Chondrocyte (in vitro differentiated cells): ENCODE measurements around the gene RPGRIP1. TPM values are rescaled to one million over a fixed set of nuclear protein-coding genes. Genes with fewer than 3 reads are reported as not detected.

ENCODE experiments used
- DNase-seq: peaks from one replicate; pipeline ENCODE4 v3.0.0; 2021; ENCODE audit warnings: mixed read lengths, low spot score
- H3K27ac Mint-ChIP-seq: one replicate; pipeline ENCODE4 v1.8.0; 2021; ENCODE audit warnings: mild to moderate bottlenecking, moderate library complexity, mixed read lengths; ENCODE audit not compliant: unreplicated experiment
- H3K27me3 Mint-ChIP-seq: 2 replicates; pipeline ENCODE4 v1.8.0; 2021; ENCODE audit warnings: low read depth, mixed read lengths
- H3K36me3 Mint-ChIP-seq: 2 replicates; pipeline ENCODE4 v1.8.0; 2021; ENCODE audit warnings: low read depth, mixed read lengths
- H3K4me1 Mint-ChIP-seq: 2 replicates; pipeline ENCODE4 v1.8.0; 2021; ENCODE audit warnings: low read depth, mild to moderate bottlenecking, mixed read lengths
- H3K4me3 Mint-ChIP-seq: one replicate; pipeline ENCODE4 v1.8.0; 2021; ENCODE audit warnings: mild to moderate bottlenecking, moderate library complexity, mixed read lengths; ENCODE audit not compliant: unreplicated experiment
- H3K9me3 Mint-ChIP-seq: 2 replicates; pipeline ENCODE4 v1.8.0; 2021; ENCODE audit warnings: low read depth, mixed read lengths
- CTCF ChIP-seq: fragments of 200-600 bp; sonication (generic); IDR thresholded peaks from 2 replicates; pipeline ENCODE4 v1.5.0; 2021; ENCODE audit warnings: antibody characterized with exemption, mild to moderate bottlenecking, moderate library complexity
- total RNA-seq: library from RNA; stranded (reverse); gene quantifications from 3 replicates; pipeline ENCODE4 v1.2.1, GENCODE V29; 2021

RPGRIP1 gene
- total RNA-seq, 1 donor from 2014 or later = not detected

- no peak for DNase-seq
- Mint-ChIP-seq H3K36me3 (peaks cover 27% of the 10 kb centered on the region), H3K4me1 (peaks cover 59% of the 10 kb centered on the region), H3K27me3 (no peaks in the 10 kb centered on the region), H3K9me3 (no peaks in the 10 kb centered on the region), H3K27ac (peak overlapping the region; percentile 70), H3K4me3 (no peak overlapping the region)
- no peak for TF ChIP-seq CTCF
Observed at GRCh38 chr14:21256539-21257393, 23.1 kb upstream of the RPGRIP1 start.

- DNase-seq = no peak
- Mint-ChIP-seq H3K4me1 (peaks cover 66% of the 10 kb centered on the region), H3K27ac (peak overlapping the region; percentile 70), H3K27me3 (no peaks in the 10 kb centered on the region), H3K9me3 (no peaks in the 10 kb centered on the region), H3K36me3 (peaks cover 27% of the 10 kb centered on the region), H3K4me3 (no peak overlapping the region)
- TF ChIP-seq CTCF = no peak
Observed at GRCh38 chr14:21257394-21257909, 22.4 kb upstream of the RPGRIP1 start.

- Mint-ChIP-seq H3K9me3 (no peaks in the 10 kb centered on the region), H3K27ac (peak overlapping the region; percentile 49), H3K4me3 (no peak overlapping the region), H3K4me1 (peaks cover 74% of the 10 kb centered on the region), H3K27me3 (no peaks in the 10 kb centered on the region), H3K36me3 (peaks cover 28% of the 10 kb centered on the region)
- DNase-seq = peak; percentile 12
- TF ChIP-seq CTCF = no peak
Observed at GRCh38 chr14:21258005-21258888, 21.6 kb upstream of the RPGRIP1 start.

- DNase-seq = no peak
- peaks cover 29% of the 10 kb centered on the region for H3K36me3 Mint-ChIP-seq
- H3K27me3 Mint-ChIP-seq = no peaks in the 10 kb centered on the region
- no peak overlapping the region for H3K4me3 Mint-ChIP-seq
- no peak for TF ChIP-seq CTCF
- peak overlapping the region; percentile 68 for H3K27ac Mint-ChIP-seq
- peaks cover 83% of the 10 kb centered on the region for H3K4me1 Mint-ChIP-seq
- no peaks in the 10 kb centered on the region for H3K9me3 Mint-ChIP-seq
Observed at GRCh38 chr14:21258889-21259787, 20.7 kb upstream of the RPGRIP1 start.
